ENCODE data around the gene NOD2.

DNA sequence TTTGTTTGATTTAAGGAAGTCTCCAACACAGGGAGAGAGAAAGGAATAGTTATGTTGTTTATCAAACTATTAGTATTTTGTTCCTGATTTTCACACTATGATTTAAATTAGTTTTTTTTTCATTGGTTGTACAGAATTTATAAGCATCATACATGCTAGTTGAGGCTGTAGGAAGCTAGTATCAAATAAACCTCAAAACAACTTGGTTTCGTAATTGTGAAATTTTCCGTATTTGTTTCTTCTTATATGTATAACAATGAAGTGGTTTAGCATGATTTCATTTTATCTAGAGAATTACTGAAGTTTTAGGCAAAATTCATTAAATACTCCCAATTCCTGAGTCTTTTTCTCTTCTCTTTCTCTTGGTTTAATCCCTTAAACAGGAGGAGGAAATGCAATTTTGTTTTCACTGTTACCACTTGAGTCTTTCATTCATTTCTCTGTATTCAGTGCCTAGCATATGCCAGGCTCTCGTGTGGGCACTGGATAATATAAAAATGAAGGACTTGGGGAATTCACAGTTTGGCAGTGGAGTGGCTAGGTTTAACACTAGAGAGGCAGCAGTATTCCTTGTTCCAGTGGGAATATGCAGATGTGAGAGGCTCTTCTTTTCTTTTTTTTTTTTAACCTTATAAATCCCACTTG lies 50.3 kb downstream of the NOD2 start:
- TF ChIP-seq EZH2 (IDR thresholded peaks at IDR 0.05; ENCODE audit: insufficient read depth, low read length) = no peak
- TF ChIP-seq, protein P1, sequence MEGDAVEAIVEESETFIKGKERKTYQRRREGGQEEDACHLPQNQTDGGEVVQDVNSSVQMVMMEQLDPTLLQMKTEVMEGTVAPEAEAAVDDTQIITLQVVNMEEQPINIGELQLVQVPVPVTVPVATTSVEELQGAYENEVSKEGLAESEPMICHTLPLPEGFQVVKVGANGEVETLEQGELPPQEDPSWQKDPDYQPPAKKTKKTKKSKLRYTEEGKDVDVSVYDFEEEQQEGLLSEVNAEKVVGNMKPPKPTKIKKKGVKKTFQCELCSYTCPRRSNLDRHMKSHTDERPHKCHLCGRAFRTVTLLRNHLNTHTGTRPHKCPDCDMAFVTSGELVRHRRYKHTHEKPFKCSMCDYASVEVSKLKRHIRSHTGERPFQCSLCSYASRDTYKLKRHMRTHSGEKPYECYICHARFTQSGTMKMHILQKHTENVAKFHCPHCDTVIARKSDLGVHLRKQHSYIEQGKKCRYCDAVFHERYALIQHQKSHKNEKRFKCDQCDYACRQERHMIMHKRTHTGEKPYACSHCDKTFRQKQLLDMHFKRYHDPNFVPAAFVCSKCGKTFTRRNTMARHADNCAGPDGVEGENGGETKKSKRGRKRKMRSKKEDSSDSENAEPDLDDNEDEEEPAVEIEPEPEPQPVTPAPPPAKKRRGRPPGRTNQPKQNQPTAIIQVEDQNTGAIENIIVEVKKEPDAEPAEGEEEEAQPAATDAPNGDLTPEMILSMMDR (IDR thresholded peaks at IDR 0.05; ENCODE audit: insufficient read depth, low read depth, low read length) = no peak

Measured in astrocyte (in vitro differentiated cells and primary cell).